Measurements from ENCODE around the gene HTR3B.

DNA sequence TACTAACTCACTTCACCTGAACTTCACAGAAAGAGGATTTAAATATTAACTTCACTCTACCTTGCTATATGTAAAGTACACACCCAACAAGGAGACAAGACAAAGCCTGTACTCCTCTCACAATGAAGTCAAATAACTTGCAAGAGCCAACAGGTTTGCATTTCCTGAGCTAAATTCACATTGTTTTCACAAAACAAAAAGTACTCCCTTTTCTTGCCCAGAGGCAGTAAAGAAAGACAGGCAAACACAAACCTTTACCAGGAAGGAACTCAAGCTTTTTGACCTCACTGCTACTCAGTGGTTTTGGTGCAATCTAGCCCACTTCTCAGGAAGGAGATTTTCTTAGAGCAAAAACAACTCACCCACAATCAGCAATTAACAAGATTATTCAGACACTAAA lies 44.9 kb upstream of the HTR3B start:
- TF ChIP-seq, protein P1, sequence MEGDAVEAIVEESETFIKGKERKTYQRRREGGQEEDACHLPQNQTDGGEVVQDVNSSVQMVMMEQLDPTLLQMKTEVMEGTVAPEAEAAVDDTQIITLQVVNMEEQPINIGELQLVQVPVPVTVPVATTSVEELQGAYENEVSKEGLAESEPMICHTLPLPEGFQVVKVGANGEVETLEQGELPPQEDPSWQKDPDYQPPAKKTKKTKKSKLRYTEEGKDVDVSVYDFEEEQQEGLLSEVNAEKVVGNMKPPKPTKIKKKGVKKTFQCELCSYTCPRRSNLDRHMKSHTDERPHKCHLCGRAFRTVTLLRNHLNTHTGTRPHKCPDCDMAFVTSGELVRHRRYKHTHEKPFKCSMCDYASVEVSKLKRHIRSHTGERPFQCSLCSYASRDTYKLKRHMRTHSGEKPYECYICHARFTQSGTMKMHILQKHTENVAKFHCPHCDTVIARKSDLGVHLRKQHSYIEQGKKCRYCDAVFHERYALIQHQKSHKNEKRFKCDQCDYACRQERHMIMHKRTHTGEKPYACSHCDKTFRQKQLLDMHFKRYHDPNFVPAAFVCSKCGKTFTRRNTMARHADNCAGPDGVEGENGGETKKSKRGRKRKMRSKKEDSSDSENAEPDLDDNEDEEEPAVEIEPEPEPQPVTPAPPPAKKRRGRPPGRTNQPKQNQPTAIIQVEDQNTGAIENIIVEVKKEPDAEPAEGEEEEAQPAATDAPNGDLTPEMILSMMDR (IDR thresholded peaks at IDR 0.05): no peak
- no peak for TF ChIP-seq POLR2A (IDR thresholded peaks at IDR 0.05)
